GM21737 (cell line): ENCODE measurements around the gene ABO.
"Not testable (repeated sequence)": the region's sequence is repeated elsewhere in the genome, so short reads cannot be mapped to it uniquely, and the experiment has no call there.

Experiments used
- ATAC-seq: cut with Tn5 transposase; IDR thresholded peaks from one replicate; pipeline ENCODE4 v1.9.1; 2021; ENCODE audit warnings: mild to moderate bottlenecking, moderate library complexity; ENCODE audit not compliant: unreplicated experiment

The ABO gene

DNA sequence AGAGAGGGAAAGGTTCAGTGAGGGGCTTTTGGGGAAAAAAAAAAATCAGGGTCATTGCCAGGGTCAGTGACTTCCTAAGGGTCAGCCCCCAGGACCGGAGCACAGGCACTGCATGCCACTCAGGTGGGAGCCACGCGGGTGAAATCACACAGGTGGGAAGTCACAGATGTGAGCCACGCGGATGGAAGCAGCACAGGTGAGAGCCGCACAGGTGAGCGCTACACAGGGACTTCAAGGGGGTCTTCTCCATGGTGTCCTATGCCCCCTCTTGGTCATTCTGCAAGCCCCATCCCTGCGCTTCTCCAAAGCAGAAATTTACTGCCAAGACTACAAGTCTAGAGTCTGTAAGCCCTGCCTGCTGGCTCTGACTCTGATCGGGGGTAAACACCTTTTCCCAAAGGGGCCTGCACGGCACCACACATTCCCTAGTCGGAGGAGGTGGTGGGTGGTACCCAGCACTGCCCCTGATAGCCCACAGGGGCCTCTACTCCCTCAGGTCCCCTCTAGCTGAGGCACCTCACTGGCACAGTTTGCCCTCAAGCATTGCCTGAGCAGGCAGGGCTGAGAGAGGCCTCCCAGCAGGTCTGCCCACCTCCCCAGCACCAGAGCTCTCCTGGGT, 47.6 kb downstream of the ABO start:
- ATAC-seq: no peak

DNA sequence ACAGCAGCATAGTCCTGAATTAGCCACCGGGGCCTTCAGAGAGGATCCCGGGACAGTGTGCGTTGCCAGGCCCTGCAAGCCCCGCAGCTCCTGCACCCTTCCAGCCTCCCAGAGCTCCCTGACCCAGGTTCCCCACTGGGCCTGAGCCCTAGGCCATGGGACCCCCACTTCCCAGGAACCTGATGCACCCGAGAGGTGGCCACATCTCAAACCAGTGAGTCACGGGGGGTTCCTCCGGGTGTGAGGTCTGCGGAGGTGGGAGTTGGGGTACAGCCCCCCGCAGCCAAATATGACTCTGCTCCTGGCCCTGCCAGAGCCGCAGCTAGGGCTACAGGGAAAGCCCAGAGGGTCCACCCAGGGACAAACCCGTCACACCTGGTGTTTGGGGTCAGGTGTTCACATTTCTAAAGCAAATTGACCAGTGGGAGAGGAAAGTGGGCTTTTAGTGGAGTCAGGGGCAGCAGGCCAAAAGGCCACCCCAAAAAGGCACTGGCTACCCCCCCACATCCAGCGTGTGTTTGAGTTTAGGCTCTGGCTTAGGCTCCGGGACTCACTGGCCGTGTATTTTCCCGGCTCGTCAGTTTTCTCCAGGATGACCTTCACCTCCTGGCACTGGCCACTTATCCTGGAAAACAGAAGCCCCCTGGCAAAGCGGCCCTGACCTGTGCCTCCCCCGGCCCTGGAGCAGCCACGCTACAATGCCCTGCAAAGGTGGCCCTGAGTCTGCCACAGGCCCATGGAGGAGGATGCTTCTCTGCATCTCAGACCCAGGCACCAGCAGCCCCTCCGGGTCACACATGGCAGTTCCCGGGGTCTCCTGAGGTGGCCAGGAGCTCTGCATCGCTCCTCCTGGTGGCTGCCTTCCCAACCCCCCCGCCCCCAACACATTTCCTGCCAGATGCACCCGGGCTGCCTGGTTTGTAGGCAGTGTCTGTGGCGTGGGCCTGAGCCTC, 48.5 kb downstream of the ABO start:
- no peak for ATAC-seq

GRCh38 chr9:133225171-133226011, 49.6 kb downstream of the ABO start:
- ATAC-seq: no peak

DNA sequence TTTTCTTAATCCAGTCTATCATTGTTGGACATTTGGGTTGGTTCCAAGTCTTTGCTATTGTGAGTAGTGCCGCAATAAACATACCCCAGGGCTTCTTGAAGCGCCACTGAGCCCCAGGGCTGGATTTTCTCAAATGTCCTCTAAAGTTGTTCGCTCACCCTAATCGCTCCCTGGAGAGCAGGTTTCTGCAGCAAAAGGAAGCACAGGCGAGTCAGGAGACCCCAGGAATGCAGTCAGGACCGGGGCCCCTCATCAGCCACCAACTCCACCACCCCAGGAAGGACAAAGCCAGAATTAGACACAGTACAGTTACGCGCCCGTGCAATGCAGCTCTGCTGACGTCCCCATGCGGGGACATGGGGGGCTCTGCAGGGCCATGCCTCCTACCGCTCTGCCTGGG, 50.2 kb downstream of the ABO start:
- no peak for ATAC-seq

DNA sequence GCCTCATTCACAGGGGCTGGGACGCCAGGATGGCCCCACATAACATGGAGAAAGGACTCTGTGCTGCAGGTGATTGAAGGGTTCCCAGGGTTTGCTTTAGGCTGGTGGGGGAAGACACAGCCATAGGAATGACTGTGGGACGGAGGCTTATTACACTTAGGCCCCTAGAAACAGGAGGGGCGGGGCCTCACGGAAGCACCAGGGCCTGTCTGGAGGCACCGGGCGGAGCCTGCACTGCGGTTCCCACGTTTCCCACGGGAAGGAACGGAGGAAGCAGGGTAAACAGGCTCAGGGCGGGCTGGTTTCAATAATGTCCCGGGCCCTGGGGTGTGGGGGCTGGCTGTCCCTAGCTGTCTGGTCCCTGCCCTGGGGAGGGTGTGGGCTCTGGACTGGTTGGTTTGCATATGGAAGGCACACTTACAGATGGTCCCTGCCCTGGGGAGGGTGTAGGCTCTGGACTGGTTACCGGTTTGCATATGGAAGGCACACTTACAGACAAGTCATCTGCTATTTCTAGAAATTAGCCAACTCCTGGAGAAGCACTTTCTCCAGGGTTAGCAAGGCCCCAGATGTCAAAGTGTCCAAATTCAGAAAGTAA, 51.7 kb downstream of the ABO start:
- ATAC-seq: not testable (repeated sequence)

- not testable (repeated sequence) for ATAC-seq
These were observed 53.0 kb downstream of the ABO start for GRCh38 chr9:133221994-133222393.

- no peak for ATAC-seq
These were observed 53.7 kb downstream of the ABO start for GRCh38 chr9:133221177-133221809.

GRCh38 chr9:133218049-133218975, 56.7 kb downstream of the ABO start:
- not testable (repeated sequence) for ATAC-seq

DNA sequence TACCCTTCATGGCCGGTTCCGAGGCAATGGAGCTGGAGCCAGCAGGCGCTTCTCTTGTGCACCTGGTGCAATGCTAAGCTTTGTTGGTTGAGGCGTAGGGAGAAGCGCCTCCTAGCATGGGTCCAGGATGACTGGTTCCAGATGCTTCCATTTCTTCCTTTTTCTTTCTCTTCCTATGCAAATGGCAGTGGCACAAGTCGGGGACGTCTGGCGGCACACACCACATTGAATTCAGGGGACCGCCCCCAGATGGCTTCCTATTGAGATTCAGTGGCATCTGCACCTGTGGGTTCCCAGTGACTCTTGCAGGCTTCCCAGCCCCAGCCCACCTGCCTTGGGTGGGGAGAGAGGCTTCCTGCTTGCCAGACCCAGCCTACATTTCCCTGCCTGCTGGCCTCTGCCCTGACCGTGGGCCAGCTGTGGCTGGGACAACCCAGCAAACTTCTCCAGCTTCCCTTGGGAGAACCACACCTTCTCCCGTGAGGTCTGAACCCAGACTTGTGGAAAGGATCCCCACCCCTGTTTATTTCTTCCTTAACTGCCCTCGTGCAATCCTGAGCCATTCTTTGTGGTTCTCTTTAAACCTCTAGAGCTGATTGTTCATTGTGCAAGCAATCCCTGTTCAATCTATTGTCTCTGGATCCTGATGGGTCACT, 57.5 kb downstream of the ABO start:
- not testable (repeated sequence) for ATAC-seq

DNA sequence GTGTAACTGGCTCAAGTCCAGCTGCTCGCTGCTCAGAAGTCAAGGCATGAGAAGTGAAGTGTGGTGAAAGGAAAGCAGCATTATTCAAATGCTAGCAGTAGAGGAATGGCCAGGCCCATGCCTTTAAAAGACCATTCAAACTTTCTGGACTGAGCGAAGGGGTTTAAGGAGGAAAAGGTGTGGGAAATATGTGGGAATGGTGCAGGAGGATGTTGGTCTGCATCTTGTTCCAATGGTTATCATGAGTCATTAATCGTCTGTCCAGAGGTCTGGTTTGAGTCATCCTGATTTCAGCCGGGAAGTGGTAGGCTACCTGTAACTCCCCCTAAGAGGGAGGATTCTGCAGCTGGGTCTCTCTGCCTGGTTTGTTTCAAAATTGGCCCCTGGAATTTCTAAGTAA, 60.7 kb downstream of the ABO start:
- ATAC-seq: not testable (repeated sequence)

DNA sequence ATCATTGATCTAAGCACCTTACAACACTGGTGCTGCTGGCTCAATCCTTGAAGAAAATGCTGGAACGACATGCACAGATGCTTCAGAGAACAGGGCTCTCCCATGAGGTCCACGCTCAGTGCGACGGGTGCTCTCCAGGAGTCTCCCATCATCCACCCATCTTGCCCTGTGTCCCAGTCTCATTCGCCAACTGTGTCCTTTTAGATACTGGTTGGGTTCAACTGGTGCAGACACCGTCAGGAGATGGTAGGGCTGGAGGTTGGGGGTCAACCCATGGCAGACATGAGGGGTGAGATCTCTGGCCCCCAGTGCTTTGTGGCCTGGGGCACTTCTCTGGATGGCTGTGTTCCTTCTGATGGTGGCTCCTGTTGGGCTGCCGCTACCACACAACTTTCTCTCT, 64.4 kb downstream of the ABO start:
- ATAC-seq: no peak

DNA sequence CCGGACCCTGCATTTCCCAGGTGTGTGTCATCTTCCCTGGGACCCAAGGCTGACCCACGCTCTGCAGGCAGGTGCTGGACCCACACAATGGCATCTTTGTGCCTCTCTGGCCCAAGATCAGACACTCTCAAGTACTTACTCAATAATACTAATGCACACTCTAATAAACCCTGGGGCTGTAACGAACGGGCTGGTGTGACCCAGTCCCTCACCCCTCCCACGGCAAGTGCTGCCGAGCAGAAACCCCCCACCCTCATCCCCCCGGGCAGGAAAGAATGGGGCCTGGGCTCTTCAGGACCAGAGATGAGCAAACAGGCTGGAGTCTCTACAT, 64.8 kb downstream of the ABO start:
- ATAC-seq: no peak

DNA sequence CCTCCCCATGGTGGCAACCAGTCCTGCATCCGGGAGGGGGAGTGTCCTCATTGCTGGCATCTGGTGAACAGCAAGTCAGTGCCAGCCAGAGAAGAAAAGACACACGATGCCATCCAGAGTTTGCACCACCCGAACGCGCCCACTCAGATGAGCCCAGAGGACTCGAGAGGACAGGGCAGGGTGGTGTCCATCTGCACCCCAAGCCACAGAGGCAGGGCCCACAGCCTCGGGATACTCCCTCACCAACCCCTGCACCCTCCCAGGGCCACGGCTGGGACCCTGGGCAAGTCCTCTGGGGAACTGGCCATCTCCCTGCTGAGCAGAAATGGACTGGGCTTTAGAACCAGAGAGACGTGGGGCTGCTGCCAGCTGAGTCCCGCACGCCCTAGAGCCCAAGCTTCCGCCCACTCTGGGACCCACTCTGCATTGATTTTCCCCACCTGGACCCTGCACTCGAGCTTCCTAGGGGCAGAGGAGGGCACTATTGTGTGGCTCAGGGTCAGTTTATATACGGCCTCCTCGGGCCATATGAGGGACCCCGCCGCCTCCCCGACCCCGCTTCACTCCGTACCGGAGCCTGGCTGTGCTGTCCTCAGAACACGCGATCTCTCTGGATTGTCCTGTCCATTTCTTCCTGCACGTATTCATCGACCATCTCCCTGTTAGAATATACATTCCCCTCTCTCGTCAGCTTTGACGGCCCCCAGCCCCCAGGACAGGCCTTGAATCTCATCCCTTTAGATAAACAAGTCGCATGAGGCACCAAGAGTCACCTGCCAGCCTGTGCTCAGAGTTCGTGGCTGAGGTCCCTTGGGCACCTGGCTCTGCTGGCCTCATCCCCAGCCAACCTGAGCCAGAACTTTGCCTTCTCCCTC, 65.4 kb downstream of the ABO start:
- ATAC-seq: not testable (repeated sequence)

DNA sequence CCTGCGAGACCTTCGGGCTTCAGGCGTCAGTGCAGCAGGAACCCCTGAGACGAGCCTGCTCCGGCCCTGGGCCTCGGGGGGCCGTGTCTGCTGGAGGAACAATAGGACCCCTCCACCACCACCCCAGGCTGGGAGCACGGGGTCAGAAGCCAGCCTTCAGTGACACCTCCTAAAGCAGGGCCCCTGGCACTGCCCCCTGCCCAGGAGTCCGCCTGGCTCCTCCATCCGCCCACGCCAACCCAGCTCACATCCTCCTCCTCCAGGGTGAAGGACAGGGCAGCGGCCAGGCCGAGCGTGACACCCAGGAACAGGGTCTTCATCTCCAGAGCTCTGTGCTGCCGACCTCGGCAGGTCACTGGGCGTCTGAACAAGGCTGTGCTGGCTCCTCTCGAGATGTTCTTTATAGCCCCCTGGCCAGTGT, 66.1 kb downstream of the ABO start, which contains the start of gene OBP2B:
Gene OBP2B (minus strand): TSS at position 371 of the 421 bp plus-strand sequence. CDS start 51 bp downstream, at position 320.
- not testable (repeated sequence) for ATAC-seq

DNA sequence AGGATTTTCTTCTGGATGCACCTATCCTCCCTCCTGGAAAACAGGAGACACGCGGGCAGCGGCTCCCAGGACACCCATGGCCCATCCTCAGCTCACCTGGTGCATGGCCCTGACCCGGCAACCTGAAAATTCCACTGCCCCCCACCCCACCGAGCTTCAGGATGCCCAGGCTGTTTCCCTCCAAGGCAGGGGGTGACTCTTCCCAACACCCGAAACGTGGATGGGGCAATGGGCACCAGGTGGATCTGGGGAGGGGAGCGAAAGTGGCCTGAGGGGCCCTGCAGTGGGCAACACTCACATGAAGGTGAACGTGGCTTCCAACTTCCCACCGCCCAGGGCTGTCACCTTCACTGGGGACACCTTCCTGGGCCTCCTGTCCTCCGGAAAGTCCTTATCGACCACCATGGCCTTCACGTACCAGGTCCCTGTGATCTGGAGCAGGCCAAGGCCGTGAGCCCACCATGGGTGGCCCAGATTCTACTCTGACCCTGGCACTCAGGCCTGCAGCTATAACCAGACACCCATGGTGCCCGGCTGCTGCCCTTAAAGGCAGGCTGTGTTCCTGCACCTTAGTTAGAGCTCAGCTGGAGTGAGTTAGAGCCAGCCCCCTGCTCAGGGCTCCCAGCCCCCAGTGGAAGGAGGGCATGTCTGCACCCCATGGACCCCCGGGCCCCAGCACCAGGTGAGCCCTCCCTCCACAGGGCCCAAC, 66.7 kb downstream of the ABO start:
- not testable (repeated sequence) for ATAC-seq

DNA sequence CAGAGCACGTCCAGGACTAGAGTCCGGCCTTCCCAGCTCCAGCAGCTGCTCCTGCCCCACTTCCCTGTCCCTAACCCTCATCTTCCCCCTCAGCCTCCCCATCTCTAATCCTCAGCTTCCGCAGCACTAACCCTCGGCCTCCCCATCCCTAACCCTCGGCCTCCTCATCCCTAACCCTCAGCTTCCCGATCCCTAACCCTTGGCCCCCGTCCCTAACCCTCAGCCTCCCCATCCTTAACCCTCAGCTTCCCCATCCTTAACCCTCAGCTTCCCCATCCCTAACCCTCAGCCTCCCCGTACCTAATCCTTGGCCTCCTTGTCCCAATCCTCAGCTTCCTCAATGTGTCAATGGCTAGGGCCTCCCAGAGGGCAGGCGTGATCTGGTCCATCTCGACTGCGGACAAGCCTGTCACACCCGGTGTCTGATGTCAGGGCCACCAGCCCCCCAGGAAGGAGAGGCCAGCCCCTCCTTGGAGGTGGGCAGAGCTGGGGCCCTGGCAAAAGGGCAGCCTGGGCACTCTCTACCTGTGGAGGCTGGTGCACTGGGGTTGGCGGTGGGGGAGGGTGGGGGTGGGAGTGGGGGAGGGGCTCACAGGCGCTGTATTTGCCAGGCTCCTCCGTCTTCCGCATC, 67.3 kb downstream of the ABO start:
- ATAC-seq: no peak
